Psoas muscle (tissue), 8 donors: ENCODE results near the gene MYB. TPM values are rescaled to one million over a fixed set of nuclear protein-coding genes. Genes with fewer than 3 reads are reported as not detected.

Experiments
- ATAC-seq, 4 donors: fragments of 200-7000 bp; cut with Tn5 transposase; one replicate each; pipeline ENCODE4 v1.9.1; 2020; ENCODE audit warnings: moderate library complexity in 3 of 4, mild to moderate bottlenecking in 2 of 4
- DNase-seq, 2 donors: peaks; one replicate each; pipeline ENCODE4 v3.0.0-alpha.2; 2020
- H3K27ac ChIP-seq: fragments of 200-600 bp; one replicate; pipeline ENCODE4 v1.8.0; 2022
- H3K27me3 ChIP-seq, 3 donors: fragments of 200-600 bp in 1 of 3; one replicate each; pipeline versions ENCODE4 v1.6.1 to v1.8.0; 2013 to 2022; ENCODE audit warnings: low read length in 2 of 3, mild to moderate bottlenecking in 2 of 3, moderate library complexity in 1 of 3; ENCODE audit not compliant: insufficient read depth in 3 of 3
- H3K36me3 ChIP-seq, 2 donors: fragments of 200-600 bp in 1 of 2; one replicate each; pipeline versions ENCODE4 v1.6.1 to v1.8.0; 2013 to 2022; ENCODE audit warnings: low read depth in 1 of 2, mild to moderate bottlenecking in 1 of 2, moderate library complexity in 1 of 2; ENCODE audit not compliant: insufficient read depth in 1 of 2
- H3K4me1 ChIP-seq: fragments of 200-600 bp; one replicate; pipeline ENCODE4 v1.8.0; 2022
- H3K4me3 ChIP-seq: fragments of 200-600 bp; one replicate; pipeline ENCODE4 v1.8.0; 2022; ENCODE audit warnings: mild to moderate bottlenecking
- H3K9me3 ChIP-seq: fragments of 200-600 bp; one replicate; pipeline ENCODE4 v1.8.0; 2022
- CTCF ChIP-seq: fragments of 200-600 bp; IDR thresholded peaks from one replicate; pipeline ENCODE4 v1.8.0; 2022; ENCODE audit warnings: antibody characterized with exemption
- WGBS, 3 donors: extraction: QIAGEN DNeasy Blood & Tissue Kit; methylation state at CpG; one replicate each; pipeline versions ENCODE4 v1.1.6 to v1.1.7; 2013; 5-methylcytosine and 5-hydroxymethylcytosine counted together
- intact Hi-C, 2 donors: fragments of 100-400 bp; cut with DNase I; formaldehyde crosslinking; loops; one replicate each; pipeline versions ENCODE4 v1.11.0 to v1.14.2; 2022
- polyA plus RNA-seq, 3 donors: library from polyadenylated mRNA; stranded (reverse); fragments of 200-250 nt; gene quantifications; one replicate each; pipeline ENCODE4 v1.2.3, GENCODE V29; 2013
- total RNA-seq, 4 donors: library from RNA; stranded (reverse); fragmentation: NEBNext Ultra II Directional in 2 of 4; extraction: Animal tissue kit (Norgen Biotek cat#: 25700) in 2 of 4; gene quantifications; one replicate each; pipeline versions ENCODE4 v1.2.1 to v1.2.4, GENCODE V29; 2021 to 2023
- donor health status: healthy with polysubstance abuse.
- donor health status: DM: no; HTN: no; CAD: no; lungs with moderate emphysema.
- donor health status: Bipolar disorder and iron deficiency.
- donor health status: healthy.
- donor health status: DM: yes; HTN: yes; CAD: no.
- donor health status: DM: no; HTN: no; CAD: no.
- donor health status: DM: no; HTN: no; CAD: no.
- donor health status: DM: yes; HTN: yes; CAD: no.

The MYB gene
- total and polyA plus RNA-seq, 7 donors = 0.04 to 0.28 (median 0.05) TPM; not detected in 3

- no peak for ATAC-seq
- H3K27me3 ChIP-seq = no peaks in the 10 kb centered on the region
- no peak overlapping the region for H3K27ac ChIP-seq
- H3K4me1 ChIP-seq = no peaks in the 10 kb centered on the region
- no peaks in the 10 kb centered on the region for H3K9me3 ChIP-seq
- no peaks in the 10 kb centered on the region for H3K36me3 ChIP-seq
- no peak for DNase-seq
- H3K4me3 ChIP-seq = no peak overlapping the region
- intact Hi-C loops = no loop called here
- WGBS, 3 donors = 84 to 89% (median 88%) methylated on average over 5 of the region's 5 CpGs
- no peak for TF ChIP-seq CTCF
These were observed 31.8 kb downstream of the MYB start for GRCh38 chr6:135212935-135213334.

- no peak overlapping the region for H3K27ac ChIP-seq
- DNase-seq = no peak
- H3K4me3 ChIP-seq = no peak overlapping the region
- intact Hi-C loops = no loop called here
- H3K27me3 ChIP-seq = no peaks in the 10 kb centered on the region
- TF ChIP-seq CTCF = no peak
- 71 to 73% (median 72%) methylated on average over 4 of the region's 4 CpGs for WGBS, 3 donors
- no peak for ATAC-seq
- H3K36me3 ChIP-seq = no peaks in the 10 kb centered on the region
- H3K9me3 ChIP-seq = no peaks in the 10 kb centered on the region
- no peaks in the 10 kb centered on the region for H3K4me1 ChIP-seq
These were observed 32.5 kb downstream of the MYB start for GRCh38 chr6:135213616-135214015.

- TF ChIP-seq CTCF = no peak
- Histone ChIP-seq H3K27ac (no peak overlapping the region), H3K27me3 (no peaks in the 10 kb centered on the region), H3K9me3 (no peaks in the 10 kb centered on the region), H3K4me3 (no peak overlapping the region), H3K4me1 (no peaks in the 10 kb centered on the region), H3K36me3 (no peaks in the 10 kb centered on the region)
- no peak for DNase-seq
- 79 to 87% (median 85%) methylated on average over 3 of the region's 3 CpGs for WGBS, 3 donors
- intact Hi-C loops = no loop called here
- no peak for ATAC-seq
These were observed 34.1 kb downstream of the MYB start for GRCh38 chr6:135215160-135215559.

- no peak for DNase-seq
- Histone ChIP-seq H3K27ac (no peak overlapping the region), H3K36me3 (no peaks in the 10 kb centered on the region), H3K9me3 (no peaks in the 10 kb centered on the region), H3K27me3 (no peaks in the 10 kb centered on the region), H3K4me1 (no peaks in the 10 kb centered on the region), H3K4me3 (no peak overlapping the region)
- ATAC-seq = no peak
- 71 to 76% (median 74%) methylated on average over 6 of the region's 6 CpGs for WGBS, 3 donors
- intact Hi-C loops = no loop called here
- TF ChIP-seq CTCF = no peak
These were observed 34.5 kb downstream of the MYB start for GRCh38 chr6:135215563-135215962.

GRCh38 chr6:135217663-135218062, 36.6 kb downstream of the MYB start:
- intact Hi-C loops = no loop called here
- TF ChIP-seq CTCF = no peak
- H3K9me3 ChIP-seq = no peaks in the 10 kb centered on the region
- H3K4me3 ChIP-seq = no peak overlapping the region
- H3K27ac ChIP-seq = no peak overlapping the region
- H3K36me3 ChIP-seq = no peaks in the 10 kb centered on the region
- ATAC-seq (no peak), DNase-seq (no peak)
- no peaks in the 10 kb centered on the region for H3K27me3 ChIP-seq
- H3K4me1 ChIP-seq = no peaks in the 10 kb centered on the region
- 93 to 94% (median 93%) methylated on average over 6 of the region's 6 CpGs for WGBS, 3 donors
